Suprapubic skin (tissue), 3 donors: ENCODE measurements around the gene GTF2IRD1.

Experiments
- POLR2A ChIP-seq, 2 donors: fragments of 450-650 bp; IDR thresholded peaks; one replicate each; pipeline ENCODE4 v1.6.1; 2017; ENCODE audit warnings: antibody characterized with exemption in 2 of 2, mild to moderate bottlenecking in 2 of 2, moderate library complexity in 2 of 2
- TF ChIP-seq, protein P1 (sequence below), 2 donors: fragments of 200-600 bp in 1 of 2; fragments of 450-650 bp in 1 of 2; sonication (generic) in 1 of 2; IDR thresholded peaks; one replicate each; pipeline ENCODE4 v1.5.1; 2016 to 2019; ENCODE audit warnings: antibody characterized with exemption in 2 of 2, mild to moderate bottlenecking in 1 of 2, moderate library complexity in 1 of 2

DNA sequence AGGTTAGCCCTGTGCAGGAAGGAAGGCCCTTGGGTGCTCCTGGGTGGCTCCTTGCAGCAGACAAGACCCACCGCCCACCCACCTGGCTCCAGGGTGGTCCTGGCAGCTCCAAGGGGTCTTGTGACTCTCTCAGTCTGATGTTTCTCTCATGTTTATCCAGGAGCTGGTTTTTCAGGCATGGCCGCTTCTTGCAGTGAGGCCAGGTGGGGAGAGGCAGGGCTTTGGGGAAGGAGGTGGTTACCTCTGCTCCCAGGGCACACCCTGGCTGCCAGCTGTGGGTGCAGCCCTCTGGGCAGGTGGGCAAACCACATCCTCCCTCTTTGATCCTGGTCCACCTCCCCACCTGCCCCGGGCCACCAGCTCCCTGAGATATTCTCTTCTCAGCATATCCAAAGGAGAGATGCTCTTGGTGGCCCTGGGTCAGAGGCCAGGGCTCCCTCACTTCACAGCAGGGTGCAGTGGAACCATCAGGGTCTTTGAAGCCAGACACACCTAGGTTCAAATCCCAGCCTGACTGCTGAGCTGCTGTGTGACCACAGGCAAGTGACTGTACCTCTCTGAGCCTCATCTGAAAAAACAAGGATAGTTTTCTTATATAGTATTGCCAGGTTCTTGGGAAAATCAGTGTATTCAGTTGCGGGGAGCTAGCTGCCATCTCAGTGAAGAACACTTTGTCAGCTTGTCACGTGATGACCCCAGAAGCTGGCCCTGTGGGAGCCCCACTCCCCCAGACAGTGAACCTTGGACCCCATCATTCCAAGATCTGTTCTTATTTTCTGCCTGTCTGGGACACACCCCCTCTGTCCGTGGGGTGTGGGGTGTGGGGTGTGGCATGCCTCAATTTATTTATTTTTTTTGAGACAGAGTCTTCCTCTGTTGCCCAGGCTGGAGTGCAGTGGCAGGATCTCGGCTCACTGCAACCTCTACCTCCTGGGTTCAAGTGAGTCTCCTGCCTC is 11.5 kb downstream of the GTF2IRD1 start:
- TF ChIP-seq, protein P1, sequence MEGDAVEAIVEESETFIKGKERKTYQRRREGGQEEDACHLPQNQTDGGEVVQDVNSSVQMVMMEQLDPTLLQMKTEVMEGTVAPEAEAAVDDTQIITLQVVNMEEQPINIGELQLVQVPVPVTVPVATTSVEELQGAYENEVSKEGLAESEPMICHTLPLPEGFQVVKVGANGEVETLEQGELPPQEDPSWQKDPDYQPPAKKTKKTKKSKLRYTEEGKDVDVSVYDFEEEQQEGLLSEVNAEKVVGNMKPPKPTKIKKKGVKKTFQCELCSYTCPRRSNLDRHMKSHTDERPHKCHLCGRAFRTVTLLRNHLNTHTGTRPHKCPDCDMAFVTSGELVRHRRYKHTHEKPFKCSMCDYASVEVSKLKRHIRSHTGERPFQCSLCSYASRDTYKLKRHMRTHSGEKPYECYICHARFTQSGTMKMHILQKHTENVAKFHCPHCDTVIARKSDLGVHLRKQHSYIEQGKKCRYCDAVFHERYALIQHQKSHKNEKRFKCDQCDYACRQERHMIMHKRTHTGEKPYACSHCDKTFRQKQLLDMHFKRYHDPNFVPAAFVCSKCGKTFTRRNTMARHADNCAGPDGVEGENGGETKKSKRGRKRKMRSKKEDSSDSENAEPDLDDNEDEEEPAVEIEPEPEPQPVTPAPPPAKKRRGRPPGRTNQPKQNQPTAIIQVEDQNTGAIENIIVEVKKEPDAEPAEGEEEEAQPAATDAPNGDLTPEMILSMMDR (IDR thresholded peaks at IDR 0.05) = no peak
- TF ChIP-seq POLR2A (IDR thresholded peaks at IDR 0.05) = no peak
